ENCODE data around the gene SERPINB6.

- TF ChIP-seq POLR2A (IDR thresholded peaks at IDR 0.05): no peak
- TF ChIP-seq CTCF (IDR thresholded peaks at IDR 0.05): no peak
These were observed 9.9 kb downstream of the SERPINB6 start for GRCh38 chr6:2961506-2961905.

All from tibial nerve (tissue), 3 donors.